HG02981 (cell line): ENCODE results near the gene ATP10D.
A peak's percentile ranks its signal among the peaks of the same experiment; 100 is the strongest.

Source experiments
- ATAC-seq: cut with Tn5 transposase; IDR thresholded peaks from one replicate; pipeline ENCODE4 v1.9.1; 2021; ENCODE audit warnings: mild to moderate bottlenecking, moderate library complexity; ENCODE audit not compliant: unreplicated experiment

The ATP10D gene

DNA sequence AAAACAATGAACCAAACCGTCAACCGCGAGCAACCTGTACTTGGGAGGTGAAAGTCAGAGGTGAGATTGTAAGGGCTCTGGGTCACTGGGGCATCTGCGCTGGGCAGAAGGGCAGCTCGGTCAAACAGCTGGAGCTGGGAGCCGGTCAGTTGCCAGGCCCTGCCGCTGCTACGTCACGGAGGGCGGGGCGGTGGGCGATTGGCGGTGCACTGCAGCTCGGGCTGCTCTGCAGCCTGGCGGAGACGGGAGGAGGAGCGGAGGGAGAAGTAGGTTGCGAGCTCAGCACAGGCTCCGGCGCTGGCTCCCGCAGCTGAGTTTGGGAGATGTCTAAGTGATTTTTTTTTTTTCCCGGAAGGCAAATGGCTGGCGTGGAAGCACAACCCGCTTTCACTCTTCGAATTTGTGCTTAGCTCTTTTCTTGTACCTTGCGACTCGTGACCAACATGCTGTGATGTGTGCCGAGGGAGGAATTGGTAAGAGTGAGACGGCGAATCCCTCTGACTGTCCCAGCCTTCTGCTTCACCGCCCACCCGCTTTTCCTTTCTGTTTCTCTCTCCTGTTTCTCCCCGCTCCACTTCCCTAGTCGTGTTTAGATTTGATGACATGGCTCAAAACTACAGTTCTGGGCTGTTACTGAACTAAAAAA, at the start of gene ATP10D:
Gene ATP10D (plus strand): TSS at position 229 of the 646 bp plus-strand sequence. CDS start 27,266 bp downstream, outside the sequence.
- ATAC-seq: peak; percentile 95

DNA sequence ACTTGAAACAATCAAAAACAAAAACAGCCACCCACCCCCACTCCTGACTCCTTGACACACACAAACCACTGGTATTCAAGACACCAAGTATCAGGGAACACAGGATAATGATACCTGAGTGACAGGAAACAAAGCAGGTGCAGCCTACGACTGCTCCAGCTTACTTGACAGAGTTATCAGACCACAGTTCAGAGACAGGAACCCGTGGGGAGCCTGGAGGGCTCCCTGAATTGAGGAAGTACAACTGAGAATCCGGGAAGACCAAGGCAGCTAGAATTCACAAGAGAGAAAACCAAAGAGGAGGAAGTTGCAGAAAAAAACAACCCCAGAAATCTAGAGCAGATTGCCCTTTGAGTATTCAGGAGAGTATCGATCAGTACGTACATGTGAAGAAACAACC, 42.1 kb upstream of the ATP10D start:
- ATAC-seq: peak; percentile 78

DNA sequence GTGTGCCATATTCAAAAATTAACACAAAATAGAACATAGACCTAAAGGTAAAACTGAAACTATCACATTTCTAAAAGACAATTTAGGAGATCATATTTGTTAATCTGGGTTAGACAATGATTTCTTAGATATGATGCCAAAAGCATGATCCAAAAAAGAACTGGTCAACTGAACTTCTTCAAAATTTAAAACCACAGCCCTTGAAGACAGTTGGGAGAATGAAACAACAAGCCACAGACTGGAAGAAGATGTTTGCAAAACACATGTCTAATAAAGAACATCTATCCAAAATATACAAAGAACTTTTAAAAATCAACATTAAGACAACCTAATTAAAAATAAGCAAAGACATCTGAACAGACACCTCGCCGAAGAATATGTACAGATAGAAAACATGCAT, 41.0 kb upstream of the ATP10D start:
- ATAC-seq: no peak

DNA sequence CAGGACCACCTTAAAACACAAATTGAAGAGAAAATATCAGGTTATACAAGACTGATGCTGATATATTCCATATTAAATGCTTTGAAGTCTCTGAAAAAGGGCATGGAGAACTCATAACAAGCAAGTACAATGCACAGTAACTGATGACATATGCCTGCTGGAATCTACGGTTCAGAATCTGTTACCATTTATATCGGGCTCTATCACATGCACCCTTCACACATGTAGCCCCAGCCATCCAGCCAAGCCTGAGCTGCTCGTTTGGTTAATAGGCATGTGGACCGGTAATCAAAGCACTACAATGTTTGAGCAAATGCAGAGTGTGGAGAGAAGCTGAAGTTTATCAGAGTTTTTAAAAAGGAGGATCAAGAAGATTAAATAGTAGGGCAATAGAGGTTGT, 33.4 kb upstream of the ATP10D start:
- no peak for ATAC-seq

DNA sequence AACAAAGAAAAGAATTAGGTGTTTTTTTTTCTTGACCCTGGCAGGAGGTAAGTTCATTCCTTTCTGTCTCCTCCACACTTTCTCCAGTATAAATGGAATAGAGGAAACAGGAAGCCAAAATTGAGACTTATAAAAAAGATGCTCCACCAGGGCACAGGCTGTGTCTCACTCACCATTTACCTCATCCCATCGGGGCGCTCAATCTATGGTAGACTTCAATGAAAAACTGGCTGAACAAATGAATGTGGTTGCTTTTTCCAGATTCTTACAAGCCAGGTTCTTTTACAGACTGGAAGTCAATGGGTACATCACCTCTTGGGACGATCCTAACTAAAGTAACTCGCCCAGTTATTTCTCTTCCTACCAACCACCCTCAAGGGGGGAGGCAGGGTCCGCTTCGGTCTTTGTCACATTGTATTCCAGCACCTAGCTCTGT, 22.3 kb upstream of the ATP10D start:
- ATAC-seq: peak; percentile 11

DNA sequence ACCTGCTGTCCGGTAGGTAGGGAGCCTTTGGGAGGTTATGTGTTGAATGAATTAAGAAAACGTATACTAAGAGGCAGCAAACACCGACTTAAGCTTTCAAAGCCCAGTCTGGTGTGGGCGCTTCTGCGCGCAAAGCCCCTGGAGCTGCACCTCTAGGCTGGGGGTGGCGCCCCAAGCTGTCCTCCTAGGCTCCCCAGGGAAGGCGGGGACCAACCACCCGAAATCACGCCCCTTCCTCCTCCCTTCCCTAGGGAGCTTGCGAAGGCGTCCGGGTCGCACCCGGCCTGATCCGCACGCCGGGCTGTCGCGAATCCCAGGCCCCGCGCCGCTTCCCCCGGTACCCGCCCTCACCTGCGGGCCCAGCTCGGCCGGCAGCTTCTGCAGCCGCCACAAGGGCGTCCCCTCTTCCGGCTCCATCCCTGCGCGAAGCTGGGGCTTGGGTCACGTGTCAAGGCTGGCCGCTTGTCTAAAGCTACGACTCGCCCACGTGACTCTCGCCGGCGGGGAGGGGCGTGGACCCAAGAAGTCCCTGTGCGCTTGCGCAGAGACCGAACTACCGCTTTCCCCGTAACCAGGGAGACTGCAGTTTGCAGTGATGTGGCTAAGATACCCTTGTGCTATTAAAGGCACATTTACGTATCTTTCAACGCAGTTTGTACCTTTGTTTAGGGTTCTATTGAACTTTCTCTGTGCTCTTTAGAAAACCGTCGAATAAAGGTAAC, 21.7 kb upstream of the ATP10D start, which contains the start of gene COMMD8:
Gene COMMD8 (minus strand): TSS at position 468 of the 722 bp plus-strand sequence. CDS start 51 bp downstream, at position 417.
- ATAC-seq: peak; percentile 83

DNA sequence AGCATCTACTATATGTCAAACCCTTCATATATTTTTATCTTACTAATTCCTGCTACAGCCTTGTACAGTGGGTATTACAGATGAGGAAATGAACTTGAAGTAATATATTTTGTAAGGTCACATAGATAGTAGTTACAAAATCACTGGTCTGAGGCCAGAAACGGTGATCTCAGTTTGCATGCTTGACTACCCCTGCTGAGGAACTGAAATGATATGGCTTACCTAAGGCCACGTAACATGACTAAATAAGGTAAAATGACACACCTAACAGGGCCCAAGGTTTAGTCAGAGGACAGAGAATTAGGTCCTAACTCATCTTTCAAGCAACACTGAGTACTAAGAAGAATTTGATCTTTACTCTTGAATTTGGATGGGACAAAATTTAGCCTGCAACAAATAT, 20.1 kb upstream of the ATP10D start:
- peak; percentile 41 for ATAC-seq

DNA sequence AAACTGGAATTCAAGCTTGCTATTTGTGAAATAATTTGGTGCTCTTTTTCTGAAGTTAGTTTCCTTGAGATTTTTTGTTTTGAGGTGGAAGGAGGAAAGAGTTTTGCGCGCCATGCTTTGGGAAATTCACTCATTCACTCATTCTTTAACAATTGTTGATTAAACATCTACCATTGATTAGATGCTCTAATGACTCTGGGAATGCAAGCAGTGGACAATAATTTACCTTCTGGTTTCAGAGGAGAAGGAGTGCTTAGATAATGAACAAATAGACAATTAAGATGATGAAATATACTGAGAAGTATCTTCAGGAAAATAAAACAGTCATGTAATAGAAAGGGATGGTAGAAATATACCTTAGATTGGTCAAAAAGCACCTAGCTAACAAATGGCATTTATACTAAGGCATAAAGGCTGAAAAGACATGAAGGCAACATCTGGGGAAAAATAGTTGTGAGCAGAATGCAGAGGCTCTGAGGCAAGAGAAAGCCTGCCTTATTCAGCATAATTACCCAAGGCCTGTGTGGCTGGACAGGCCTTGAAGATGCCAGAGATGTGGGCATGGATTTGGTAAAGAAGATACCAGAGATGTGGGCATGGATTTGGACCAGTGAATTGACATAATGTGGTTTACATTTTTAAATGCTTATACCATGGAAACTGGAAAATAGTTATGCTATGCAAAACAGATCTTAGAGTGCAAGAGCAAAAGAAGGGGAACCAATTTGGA, 18.9 kb upstream of the ATP10D start:
- ATAC-seq: no peak

DNA sequence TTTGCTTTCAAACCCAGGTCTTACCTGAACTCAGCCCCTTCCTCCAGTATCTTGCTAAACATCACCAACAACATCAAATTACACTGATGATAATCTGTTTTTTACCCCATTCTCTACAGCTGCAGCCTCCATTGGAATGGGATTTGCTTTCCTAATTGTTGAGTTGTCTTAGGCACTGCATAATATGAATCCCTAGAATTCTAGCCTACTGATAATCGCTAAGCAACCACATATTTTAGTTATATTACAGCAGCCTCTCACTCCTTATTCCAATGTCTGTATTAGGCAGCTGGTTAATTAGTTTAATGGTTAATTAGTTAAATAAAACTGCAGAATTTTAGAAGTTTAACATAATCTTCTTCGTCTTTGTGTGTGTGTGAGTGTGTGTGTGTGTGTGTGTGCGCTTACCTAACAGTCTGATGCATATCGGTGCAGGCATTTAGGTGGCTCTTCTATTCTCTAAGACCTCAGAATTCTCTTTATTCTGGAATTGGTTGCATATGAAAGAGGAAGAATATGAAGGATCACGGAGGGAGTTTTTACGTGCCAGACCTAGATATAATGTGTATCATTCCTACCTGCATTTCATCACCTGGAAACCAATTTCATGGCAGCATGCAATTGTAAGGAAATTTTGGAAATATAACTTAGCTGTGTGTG, 16.2 kb upstream of the ATP10D start:
- no peak for ATAC-seq

DNA sequence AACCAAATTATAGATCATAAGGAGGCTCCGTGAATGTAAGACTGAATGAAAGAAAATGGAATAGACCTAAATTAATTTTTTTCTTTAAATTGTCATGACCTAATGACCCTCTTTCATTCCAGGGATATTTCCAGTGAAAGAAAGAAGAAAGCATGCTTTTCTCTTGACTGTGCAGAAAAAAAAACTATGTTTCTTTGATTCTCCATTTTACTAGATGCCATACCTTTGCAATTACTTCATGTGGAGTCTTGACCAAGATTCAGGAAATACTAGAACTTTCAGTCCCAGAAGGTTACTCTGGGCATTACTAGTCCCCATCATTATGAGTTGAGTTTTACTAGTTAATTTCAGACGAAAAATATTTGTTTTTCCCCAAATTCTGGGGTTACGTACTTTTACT, 15.1 kb upstream of the ATP10D start:
- no peak for ATAC-seq

DNA sequence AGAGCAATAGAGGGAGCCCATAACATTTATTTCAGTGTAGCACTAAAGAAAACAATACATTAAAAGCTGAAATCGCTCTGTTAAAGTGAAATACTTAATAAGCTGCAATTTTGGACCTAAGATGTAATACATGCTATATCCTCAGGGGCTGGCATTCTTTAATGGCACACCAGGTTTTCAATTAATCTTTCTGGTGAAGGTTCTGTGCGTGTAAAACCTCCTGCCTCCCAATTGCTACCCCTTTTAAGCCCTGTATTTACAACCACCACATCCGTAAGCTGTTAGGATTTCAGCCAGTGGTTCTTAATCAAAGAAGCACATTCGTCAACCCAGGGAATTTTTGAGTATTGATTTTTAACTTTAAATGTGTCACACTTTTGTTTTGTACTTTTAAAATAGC, 14.0 kb upstream of the ATP10D start:
- no peak for ATAC-seq

DNA sequence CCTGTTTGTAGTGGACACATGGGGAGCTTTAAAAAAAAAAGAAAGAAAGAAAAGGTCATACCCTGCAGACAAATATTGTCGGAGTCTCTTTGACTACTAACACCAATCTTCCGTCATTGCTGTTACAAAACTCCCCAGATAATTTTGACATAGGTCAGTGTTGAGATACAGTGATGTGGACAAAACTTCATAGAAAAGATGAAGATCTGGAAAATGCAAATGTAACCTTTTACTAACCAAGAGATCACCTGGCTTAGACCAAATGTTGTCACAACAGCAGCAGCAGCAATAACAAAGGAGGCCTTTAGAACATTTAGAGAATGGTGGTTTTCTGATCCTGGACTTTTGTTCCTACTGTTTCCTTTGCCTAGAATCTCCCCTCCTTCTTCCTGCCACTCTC, 13.5 kb upstream of the ATP10D start:
- ATAC-seq: no peak

DNA sequence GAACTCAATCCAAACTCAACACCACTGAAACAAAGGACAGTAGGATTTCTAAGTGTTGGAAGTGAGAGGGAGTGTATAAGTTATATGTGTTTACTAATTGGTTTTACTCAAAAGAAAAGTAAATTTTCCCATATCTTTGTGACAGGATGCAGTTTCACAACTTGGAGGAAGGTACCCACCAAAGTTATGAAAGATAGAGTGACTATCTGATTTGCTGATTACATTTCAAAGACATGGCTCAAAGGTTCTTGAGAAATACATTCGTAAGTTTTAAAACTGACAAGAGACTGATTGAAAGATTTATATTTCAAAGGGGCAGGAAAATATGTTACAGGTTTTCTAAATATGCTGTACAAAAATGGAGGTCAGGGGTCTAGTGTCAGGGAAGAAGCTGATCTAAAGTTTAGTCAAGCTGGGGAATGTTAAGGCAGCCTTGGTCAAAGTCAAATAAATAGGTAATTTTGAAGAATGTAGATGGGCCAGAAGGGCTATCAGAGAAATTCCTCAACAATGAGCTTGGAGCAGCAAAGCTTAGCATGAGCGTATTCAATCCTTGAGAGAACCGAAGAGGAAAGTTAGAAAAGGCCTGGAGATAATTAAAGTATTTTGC, 11.8 kb upstream of the ATP10D start:
- ATAC-seq: no peak

DNA sequence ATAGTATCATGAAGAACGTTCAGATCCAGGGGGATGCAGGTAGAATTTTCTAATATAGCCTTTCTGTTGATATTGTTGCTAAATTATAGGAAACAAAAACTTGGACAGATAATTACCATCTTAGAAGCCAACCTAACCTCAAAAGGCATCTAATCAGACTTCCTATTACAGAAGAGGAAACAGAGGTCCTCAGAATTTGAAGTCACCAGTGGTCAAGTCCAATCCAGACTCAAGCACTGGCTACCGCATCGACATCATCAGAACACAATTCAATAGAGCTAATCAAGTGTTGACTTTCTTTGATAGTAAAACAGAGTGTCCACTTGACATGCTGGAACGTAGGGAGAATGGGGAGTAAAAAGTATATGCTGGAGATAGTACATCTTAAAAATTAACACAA, 10.3 kb upstream of the ATP10D start:
- ATAC-seq: no peak

DNA sequence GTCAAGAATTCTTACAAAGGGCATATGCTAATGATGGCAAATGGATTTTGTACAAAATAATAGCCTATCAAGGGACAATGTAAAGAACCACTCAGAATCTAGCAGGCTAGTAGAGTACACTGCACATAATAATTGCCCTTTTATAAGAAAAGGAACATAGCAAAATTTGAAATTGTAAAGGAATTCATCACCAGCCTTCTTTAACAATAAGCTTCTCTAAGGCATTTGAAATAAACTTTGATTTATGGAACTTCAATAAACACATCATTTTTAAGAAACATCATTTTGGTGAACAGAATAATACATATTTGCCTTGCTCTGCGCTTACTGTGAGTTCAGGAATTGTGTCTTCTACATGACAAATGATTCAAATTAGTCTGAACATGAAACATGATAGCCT, 9.7 kb upstream of the ATP10D start:
- no peak for ATAC-seq

DNA sequence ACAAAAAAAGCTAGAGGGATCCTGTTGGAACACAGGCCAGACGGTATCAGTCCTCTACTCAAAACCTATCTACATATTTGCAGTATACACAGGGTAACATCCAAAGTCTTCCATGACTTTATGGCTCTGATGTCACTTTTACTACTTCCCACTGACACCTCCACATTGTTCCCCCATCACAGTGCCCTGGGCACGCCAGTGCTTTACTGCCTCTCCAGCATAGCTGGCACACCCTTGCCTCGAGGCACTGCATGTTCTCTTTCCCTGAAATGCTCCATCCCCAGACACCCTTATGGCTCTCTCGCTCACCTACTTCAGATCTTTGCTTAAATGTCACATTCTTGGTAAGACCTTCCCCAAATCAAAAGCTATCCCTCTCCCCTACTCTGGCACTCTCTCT, 6.3 kb upstream of the ATP10D start:
- ATAC-seq: no peak

DNA sequence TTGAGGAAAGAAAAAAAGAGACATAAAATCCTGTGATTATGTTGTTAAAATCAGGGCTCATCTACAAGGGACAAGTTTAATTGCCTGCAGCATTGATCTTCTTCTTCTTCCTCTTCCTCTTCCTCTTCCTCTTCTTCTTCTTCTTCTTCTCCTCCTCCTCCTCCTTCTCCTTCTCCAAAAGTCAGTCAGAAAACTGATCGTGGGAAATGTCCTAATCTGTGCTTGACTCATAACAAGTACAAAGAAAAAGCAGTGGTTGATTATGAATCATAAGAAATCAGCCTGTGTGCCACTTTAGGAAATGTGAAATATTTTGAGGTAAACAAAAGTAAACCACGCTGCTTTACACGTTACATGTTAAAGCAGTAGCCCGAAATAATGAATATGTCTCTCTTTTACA, 2.7 kb upstream of the ATP10D start:
- no peak for ATAC-seq

DNA sequence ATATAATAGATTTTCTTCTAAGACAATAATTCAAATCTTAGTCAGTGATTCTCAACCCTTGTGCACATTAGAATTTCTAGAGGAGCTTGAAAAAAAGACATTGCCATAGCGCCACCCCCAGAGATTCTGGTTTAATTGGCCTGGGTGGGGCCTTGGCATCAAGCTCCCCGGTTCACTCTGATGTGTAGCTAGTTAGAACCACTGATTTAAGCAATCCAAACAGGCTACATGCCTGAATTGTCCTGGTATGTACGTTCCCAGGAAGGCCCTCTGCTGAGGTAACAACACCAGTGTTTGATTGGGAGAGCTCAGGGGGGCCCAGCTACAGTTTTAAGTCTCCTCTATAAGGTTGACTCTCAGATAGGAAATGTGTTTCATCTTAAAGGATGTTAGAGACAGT, 1.3 kb upstream of the ATP10D start:
- ATAC-seq: no peak

DNA sequence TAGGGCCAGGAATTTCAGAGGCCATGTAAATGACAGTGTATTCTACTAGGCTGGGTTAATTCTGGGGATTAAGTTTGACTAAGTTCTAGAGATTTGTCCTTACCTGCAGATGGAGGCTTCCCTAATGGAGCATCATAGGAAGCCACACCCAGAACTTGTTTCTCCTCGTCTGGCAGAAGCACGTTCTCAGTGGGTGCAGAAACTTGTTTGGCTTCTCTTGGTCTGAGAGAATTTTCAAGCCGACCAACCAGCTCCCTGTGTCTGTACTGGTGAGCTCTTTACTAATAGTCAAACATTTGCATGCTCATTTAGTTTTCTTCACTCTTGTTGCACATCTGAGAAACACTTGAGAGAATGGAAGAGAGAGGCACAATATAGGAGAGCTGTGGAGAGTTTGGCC, 907 bp upstream of the ATP10D start:
- no peak for ATAC-seq

DNA sequence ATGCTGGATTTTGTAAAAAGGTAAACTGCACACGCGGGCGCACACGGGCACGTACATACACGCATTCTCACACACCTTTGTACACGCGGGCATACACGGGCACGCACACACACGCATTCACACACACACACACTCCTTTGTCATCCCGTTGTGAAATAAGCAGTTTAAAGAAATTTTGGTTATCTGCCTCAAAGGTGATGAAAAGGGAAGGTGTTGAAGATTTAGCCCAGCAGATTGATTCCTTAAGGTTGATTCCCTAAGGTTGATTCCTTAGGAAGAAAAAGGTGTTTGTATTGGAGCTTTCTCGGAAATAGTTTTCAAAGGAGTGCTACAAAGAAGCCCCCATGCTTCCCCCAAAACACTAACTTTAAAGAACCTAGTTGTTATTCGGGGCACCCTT, 693 bp downstream of the ATP10D start:
- ATAC-seq: no peak

DNA sequence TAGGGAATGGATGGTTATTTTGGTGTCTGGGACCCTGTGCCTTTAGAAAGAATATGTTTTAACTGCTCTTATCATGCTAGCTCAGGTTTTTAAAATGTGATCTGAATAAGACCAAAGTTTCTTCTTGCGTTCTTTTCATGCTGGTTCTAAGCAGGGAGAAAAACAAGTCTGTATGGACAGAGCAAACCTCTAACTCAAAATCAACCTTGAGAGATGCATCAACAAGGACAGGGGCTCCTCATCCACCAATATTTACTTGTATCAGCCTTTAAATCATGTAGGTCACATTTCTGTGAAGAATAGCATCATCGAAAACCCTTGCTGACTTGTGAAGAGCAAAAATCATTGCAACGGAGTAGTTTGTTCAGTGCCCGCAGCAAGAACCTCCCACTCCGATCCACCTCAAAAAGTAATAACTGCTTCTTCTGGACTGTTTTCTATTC, 1.2 kb downstream of the ATP10D start:
- ATAC-seq: no peak
